HTR-8/SVneo (cell line): ENCODE data around the gene USH1G.
A peak's percentile ranks its signal among the peaks of the same experiment; 100 is the strongest.

Source experiments
- DNase-seq: peaks from one replicate; pipeline ENCODE4 v3.0.0; 2011; ENCODE audit warnings: low spot score, mixed read lengths; ENCODE audit not compliant: insufficient read length
- FAIRE-seq: peaks from 2 replicates; lab custom pipeline; 2011; peaks lifted over from hg19 to GRCh38; lab: Jason Lieb, UNC

USH1G gene

GRCh38 chr17:74954665-74955421 is 31.8 kb upstream of the USH1G start:
- DNase-seq: no peak
- no peak for FAIRE-seq

- FAIRE-seq (no peak), DNase-seq (no peak)
Measured at GRCh38 chr17:74954115-74954514, 31.1 kb upstream of the USH1G start.

DNA sequence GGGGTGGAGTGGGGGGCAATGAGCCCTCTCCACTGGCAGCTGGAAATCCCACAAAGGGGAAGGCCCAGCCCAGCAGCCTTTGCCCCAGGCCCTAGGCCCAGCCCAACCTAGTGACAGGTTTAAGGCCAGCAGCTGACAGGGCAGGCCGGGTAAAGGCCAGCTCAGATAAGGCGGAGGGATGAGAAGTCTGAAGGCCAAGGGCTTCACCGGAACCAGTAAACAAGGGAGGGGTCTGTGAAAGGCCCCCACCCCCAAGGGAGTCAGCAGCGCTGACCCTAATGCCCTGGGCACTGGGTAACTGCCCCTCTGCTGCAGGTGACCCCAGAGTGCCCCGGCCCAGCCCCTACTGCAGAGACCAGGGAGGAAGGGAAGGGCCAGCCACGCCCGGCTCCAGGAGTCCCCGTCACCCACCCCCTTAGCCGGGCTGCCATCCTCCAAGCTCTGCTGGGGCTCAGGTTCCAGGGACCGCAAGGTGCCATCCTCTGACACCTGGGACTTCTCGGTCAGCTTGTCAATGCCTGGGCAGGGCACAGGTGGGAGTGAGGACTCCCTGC is 30.2 kb upstream of the USH1G start:
- DNase-seq (no peak), FAIRE-seq (no peak)

GRCh38 chr17:74952431-74953133 is 29.5 kb upstream of the USH1G start:
- FAIRE-seq (no peak), DNase-seq (no peak)

GRCh38 chr17:74951680-74952421 is 28.8 kb upstream of the USH1G start:
- FAIRE-seq: no peak

DNA sequence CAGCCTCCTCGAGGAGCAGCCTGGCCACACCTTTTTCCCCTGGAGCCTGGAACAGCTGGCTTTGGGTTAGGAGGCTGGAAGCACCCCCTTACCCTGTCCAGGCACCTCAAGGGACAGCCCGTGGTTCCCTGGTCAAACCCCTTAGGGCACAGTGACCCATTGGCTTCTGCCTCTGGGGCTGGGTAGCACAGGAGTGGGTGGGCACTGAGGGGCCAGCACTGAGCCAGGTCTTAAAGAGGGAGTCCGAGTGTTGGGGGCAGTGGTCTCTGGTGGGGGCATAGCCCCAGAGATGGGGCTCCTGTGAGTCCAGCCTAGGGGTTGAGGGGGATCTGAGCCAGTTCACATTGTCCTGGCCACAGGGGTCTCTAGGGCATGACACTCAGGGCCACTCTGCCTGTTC is 28.0 kb upstream of the USH1G start:
- DNase-seq: no peak
- FAIRE-seq: no peak

More at GRCh38 chr17:74951680-74952421, 28.8 kb upstream of the USH1G start:
- no peak for DNase-seq

DNA sequence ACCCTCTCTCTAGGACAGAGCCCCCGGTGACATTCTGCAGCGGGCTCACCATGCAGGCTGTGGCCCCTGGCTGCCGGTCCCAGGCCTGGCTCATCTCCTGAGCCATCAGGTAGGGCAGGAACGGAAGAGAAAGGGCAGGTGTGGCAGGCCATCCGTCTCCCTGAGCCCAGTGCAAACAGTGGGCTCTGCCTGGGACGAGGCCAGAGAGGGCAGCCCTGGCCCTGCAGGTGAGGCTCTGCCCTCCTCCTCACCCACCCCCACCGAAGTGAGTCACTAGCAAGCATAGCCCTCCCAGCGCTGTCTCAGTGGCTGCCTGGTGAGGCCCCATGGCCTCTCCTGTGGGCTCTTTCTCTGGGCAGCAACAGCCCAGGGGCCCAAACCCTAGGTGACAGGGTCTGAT is 27.2 kb upstream of the USH1G start:
- no peak for DNase-seq
- FAIRE-seq: peak; percentile 23

DNA sequence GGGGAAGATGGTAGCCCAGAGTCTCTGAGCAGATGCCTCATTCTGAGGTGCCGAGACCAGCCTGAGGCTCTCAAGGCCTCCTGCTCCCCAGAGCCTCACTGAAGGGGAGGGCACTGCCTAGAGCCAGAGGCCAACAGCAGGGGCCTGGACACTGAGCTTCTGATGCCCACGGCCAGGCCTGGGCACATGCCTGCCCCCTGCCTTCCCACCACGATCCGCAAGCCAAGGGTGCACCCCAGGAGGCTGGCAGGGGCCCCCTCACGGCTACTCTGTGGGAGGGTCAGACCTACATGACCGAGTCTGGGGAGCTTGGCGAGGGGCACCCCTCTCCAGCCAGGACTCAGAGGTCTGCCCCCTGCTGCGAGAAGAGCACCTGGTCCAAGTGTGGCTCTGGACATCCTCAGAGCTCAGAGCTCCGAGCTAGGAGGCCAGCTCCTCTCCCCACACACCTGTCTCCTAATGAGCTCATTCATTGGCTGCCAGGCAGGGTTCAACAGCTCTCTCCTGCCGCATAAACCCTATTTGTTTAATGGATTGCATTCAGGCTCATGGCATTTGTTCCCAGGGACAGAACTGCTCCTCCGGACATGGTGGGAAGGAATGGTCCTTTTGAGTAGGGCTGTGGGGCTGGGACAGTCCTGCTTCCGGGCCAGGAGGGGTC is 26.5 kb upstream of the USH1G start:
- no peak for DNase-seq
- FAIRE-seq: no peak

DNA sequence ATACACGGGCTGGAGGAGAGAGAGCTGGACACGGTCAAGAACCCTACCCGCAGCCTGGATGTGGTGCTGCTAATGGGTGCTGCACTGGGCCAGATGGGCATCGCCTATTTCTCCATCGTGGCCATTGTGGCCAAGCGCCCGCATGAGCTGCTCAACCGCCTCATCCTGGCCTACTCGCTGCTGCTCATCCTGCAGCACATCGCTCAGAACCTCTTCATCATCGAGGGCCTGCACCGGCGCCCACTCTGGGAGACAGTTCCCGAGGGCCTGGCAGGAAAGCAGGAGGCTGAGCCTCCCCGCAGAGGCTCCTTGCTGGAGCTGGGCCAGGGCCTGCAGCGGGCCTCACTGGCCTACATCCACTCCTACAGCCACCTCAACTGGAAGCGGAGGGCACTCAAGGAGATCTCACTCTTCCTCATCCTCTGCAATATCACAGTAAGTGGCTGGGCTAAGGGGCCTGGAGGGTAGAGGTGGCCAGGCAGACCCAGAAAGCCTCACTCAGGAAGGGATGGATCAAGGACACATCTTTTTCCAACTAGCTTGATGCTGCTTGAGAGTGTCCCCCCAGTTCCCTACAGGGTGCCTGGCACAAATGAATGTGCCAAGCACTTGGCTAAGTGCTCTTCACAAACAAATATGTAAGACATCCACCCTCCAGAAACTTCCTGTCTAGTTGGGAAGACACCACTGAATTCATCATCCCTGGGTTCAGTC is 24.1 kb upstream of the USH1G start:
- DNase-seq (no peak), FAIRE-seq (peak; percentile 54)

- FAIRE-seq: no peak
- DNase-seq: no peak
Measured at GRCh38 chr17:74946641-74947040, 23.6 kb upstream of the USH1G start.

- no peak for DNase-seq
Measured at GRCh38 chr17:74945543-74945942, 22.5 kb upstream of the USH1G start.

DNA sequence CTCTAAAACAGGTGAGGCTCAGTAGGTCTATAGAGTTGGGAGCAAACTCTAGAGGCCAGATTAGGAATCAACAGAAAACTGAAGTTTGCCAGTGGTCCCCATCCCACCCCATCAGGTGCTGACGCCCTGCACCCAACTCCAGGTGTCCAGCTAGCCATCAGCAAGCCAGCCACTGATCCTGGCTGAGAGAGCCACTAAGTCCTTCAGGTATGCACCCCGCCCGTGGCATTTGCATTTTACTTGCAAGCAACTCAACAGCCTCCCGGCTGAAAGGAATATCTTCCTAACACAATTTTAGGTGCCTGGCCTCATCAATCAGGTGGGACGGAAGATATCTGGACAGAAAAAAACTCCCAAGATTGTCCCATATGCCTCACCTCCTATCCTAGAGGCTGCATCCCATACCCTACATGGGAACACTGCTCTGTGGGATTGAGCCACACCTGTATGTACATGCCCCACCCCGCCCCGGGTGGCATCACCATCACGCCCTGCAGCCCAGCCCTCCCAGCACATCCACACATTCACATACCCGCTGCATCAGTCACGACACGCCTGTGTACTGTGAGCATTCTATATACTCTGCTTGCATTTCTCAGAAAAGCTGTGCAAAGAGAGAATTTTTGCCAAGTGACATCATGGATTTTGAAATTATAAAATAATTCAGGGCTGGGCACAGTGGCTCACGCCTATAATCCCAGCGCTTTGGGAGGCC is 20.9 kb upstream of the USH1G start:
- DNase-seq (no peak), FAIRE-seq (no peak)

More at GRCh38 chr17:74945543-74945942, 22.5 kb upstream of the USH1G start:
- no peak for FAIRE-seq

DNA sequence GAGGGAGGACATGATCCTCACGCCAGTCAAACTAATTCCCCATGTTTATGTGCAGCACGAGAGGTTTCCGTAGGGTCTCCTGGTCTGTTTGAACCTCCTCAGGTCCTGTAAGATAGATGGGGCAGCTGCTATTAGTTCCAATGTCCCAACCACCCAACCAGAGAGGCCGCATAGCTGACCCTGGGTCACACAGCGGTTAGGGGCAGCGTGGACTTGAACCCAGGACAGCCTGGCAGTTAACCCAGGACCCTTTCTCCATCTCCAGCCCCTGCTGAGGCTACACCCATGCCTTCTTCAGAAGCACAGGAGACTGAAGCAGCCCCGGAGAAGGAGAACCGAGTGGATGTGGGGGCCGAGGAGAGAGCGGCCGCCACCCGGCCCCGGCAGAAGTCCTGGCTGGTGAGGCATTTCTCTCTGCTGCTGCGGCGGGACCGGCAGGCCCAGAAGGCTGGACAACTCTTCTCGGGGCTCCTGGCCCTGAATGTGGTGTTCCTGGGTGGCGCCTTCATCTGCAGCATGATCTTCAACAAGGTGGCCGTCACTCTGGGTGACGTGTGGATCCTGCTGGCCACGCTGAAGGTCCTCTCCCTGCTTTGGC is 18.2 kb upstream of the USH1G start:
- no peak for FAIRE-seq
- no peak for DNase-seq

- DNase-seq (no peak), FAIRE-seq (no peak)
Measured at GRCh38 chr17:74939534-74939933, 16.5 kb upstream of the USH1G start.

DNA sequence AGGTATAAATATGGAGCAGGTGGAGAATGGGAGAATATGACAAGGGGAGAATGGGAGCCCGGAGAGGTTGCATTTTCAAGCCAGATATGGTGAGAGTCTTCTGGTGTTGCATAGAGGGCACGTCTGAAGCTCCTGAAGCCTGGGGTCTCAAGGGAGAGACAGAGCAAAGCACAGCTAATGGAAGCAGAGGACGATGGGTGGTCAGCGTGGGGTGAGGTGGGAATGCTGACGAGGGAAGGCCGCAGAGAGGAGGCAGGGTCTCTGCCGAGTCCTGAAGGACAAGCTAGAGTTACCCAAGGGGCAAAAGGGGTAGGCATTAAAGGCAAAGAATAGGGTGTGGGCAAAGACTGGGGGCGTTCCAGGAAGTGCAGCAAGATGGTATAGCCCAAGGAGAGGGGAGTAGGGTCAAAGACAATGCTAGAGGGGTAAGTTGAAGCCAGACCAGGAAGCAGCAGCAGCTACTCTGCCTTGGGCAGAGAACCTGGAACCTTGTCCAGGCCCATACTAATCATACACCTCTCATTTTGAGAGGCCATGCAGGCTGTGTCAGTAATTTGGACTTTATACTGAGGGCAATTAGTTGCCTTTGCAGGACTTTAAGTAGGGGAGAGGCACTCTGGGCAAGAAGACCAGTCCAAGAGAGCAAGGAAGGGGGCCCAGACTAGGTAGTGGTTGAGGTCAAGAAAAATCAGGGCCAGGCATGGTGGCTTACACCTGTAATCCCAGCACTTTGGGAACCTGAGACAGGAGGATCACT is 15.3 kb upstream of the USH1G start:
- no peak for FAIRE-seq
- no peak for DNase-seq

DNA sequence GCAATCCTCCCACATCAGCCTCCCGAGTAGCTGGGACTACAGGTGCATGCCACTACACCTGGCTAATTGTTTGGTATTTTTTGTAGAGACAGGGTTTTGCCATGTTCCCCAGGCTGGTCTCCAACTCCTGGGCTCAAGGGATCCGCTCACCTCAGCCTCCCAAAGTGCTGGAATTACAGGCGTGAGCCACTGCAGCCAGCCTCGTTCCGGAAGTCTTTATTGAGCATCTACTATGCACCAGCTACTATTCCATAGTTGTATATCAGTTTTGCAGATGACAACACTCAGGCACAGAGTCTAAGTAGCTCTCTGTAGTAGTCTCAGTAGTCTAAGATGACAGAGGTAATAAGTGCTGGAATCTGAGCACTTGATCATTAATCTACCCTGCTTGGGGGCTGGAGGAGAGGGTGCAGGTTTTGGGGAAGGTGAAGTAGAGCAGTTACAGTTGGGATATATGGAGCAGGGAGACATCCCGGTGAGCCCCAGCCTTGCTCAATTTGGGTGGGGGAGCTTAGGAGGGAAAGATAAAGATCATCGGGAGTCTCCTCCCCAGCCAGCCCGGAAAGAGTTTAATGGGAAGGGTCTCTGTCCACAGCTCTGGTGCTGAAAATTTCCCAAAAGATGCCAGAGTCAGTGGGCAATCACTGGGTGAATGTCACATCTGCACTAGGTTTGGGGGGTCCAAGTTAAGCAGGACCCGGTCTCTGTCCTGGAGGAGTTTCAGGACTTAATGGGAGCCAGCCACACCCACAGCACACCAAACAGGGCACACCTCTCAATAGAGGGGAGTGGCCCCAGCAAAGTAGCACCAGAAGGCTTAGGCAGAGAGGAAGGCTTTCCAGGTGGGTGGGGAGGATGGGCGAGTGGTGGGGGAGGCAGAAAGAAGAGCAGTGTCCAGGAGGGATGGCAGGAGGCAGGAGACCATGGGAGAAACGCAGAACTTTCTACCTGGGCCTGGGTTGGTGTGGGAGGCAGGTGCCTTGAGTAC is 14.3 kb upstream of the USH1G start:
- no peak for DNase-seq
- no peak for FAIRE-seq

GRCh38 chr17:74936470-74936799 is 13.4 kb upstream of the USH1G start:
- DNase-seq: no peak
- FAIRE-seq: no peak
